Measurements from ENCODE around the gene FBXW11.

GRCh38 chr5:171981847-171982246, 24.6 kb downstream of the FBXW11 start:
- TF ChIP-seq, protein P1, sequence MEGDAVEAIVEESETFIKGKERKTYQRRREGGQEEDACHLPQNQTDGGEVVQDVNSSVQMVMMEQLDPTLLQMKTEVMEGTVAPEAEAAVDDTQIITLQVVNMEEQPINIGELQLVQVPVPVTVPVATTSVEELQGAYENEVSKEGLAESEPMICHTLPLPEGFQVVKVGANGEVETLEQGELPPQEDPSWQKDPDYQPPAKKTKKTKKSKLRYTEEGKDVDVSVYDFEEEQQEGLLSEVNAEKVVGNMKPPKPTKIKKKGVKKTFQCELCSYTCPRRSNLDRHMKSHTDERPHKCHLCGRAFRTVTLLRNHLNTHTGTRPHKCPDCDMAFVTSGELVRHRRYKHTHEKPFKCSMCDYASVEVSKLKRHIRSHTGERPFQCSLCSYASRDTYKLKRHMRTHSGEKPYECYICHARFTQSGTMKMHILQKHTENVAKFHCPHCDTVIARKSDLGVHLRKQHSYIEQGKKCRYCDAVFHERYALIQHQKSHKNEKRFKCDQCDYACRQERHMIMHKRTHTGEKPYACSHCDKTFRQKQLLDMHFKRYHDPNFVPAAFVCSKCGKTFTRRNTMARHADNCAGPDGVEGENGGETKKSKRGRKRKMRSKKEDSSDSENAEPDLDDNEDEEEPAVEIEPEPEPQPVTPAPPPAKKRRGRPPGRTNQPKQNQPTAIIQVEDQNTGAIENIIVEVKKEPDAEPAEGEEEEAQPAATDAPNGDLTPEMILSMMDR (IDR thresholded peaks at IDR 0.05): no peak
- no peak for TF ChIP-seq POLR2A (IDR thresholded peaks at IDR 0.05)
